ENCODE results near the gene ZCCHC24. TPM values are rescaled to one million over a fixed set of nuclear protein-coding genes. Genes with fewer than 3 reads are reported as not detected.

ZCCHC24 gene
- total and polyA plus RNA-seq, 4 experiments from 2014 or later: 0.30 to 1.9 (median 1.2) TPM

- H3K4me1 Mint-ChIP-seq: peaks cover 9 to 39% (median 20%) of the 10 kb centered on the region in 4 donors
- intact Hi-C loops (cut with micrococcal nuclease): no loop called here
- Histone ChIP-seq H3K9me3 (ENCODE audit: control insufficient read depth in 1 of 2, low read length in 2 of 2) (no peaks in the 10 kb centered on the region), H3K36me3 (ENCODE audit: insufficient read depth, low read length) (peaks cover 51% of the 10 kb centered on the region), H3K27me3 (ENCODE audit: insufficient read depth, low read length) (no peaks in the 10 kb centered on the region), H3K4me1 (ENCODE audit: insufficient read depth, low read length) (peaks cover 14% of the 10 kb centered on the region), H3K27ac (ENCODE audit: low read depth, low read length) (no peak overlapping the region), H3K4me3 (ENCODE audit: low read length in 2 of 2) (no peak overlapping the region)
- H3K27me3 Mint-ChIP-seq: no peaks in the 10 kb centered on the region
- H3K36me3 Mint-ChIP-seq: peaks cover 74 to 75% of the 10 kb centered on the region in 2 donors
- ChIA-PET POLR2A (ENCODE audit: partially characterized antibody) (no interaction called here), CTCF (ENCODE audit: partially characterized antibody) (interaction anchor here (1.0 to 2.3 kb wide), 2 partner anchors 10 to 61 kb away, joined by 3 to 7 read pairs; no protein-coding TSS in a partner anchor)
- no peak for DNase-seq
- no peak overlapping the region for H3K4me3 Mint-ChIP-seq
- no peak overlapping the region for H3K27ac Mint-ChIP-seq
- H3K9me3 Mint-ChIP-seq: no peaks in the 10 kb centered on the region
These were observed 91.7 kb downstream of the ZCCHC24 start for GRCh38 chr10:79353726-79354125.

- Histone ChIP-seq H3K36me3 (ENCODE audit: insufficient read depth, low read length) (peaks cover 55% of the 10 kb centered on the region), H3K9me3 (ENCODE audit: control insufficient read depth in 1 of 2, low read length in 2 of 2) (no peaks in the 10 kb centered on the region), H3K4me1 (ENCODE audit: insufficient read depth, low read length) (peaks cover 21% of the 10 kb centered on the region), H3K27me3 (ENCODE audit: insufficient read depth, low read length) (no peaks in the 10 kb centered on the region), H3K27ac (ENCODE audit: low read depth, low read length) (no peak overlapping the region), H3K4me3 (ENCODE audit: low read length in 2 of 2) (no peak overlapping the region)
- CTCF ChIA-PET (ENCODE audit: partially characterized antibody): interaction anchor here (2.3 kb wide), 1 partner anchor 9 kb away, joined by 7 read pairs; no protein-coding TSS in a partner anchor
- Mint-ChIP-seq H3K9me3 (no peaks in the 10 kb centered on the region), H3K4me1 (peaks cover 14 to 46% (median 26%) of the 10 kb centered on the region in 4 donors), H3K36me3 (peaks cover 71 to 76% of the 10 kb centered on the region in 2 donors), H3K4me3 (no peak overlapping the region), H3K27me3 (no peaks in the 10 kb centered on the region), H3K27ac (no peak overlapping the region)
- no peak for DNase-seq
- POLR2A ChIA-PET (ENCODE audit: partially characterized antibody): interaction anchor here (0.9 kb wide), 1 partner anchor 11 kb away, joined by 3 read pairs; no protein-coding TSS in a partner anchor
- intact Hi-C loops (cut with micrococcal nuclease): no loop called here
These were observed 92.4 kb downstream of the ZCCHC24 start for GRCh38 chr10:79353000-79353406.

- no peak overlapping the region for H3K4me3 Mint-ChIP-seq
- DNase-seq: no peak
- intact Hi-C loops (cut with micrococcal nuclease): no loop called here
- H3K36me3 Mint-ChIP-seq: peaks cover 65 to 76% of the 10 kb centered on the region in 2 donors
- ChIA-PET POLR2A (ENCODE audit: partially characterized antibody) (interaction anchor here (0.9 to 1.6 kb wide), 2 partner anchors 10 to 92 kb away, joined by 3 read pairs; no protein-coding TSS in a partner anchor), CTCF (ENCODE audit: partially characterized antibody) (no interaction called here)
- H3K36me3 ChIP-seq (ENCODE audit: insufficient read depth, low read length): peaks cover 55% of the 10 kb centered on the region
- H3K27ac ChIP-seq (ENCODE audit: low read depth, low read length): no peak overlapping the region
- no peaks in the 10 kb centered on the region for H3K9me3 ChIP-seq (ENCODE audit: control insufficient read depth in 1 of 2, low read length in 2 of 2)
- H3K4me1 ChIP-seq (ENCODE audit: insufficient read depth, low read length): peaks cover 25% of the 10 kb centered on the region
- H3K27me3 Mint-ChIP-seq: no peaks in the 10 kb centered on the region
- H3K27ac Mint-ChIP-seq: no peak overlapping the region
- H3K27me3 ChIP-seq (ENCODE audit: insufficient read depth, low read length): no peaks in the 10 kb centered on the region
- peaks cover 14 to 49% (median 26%) of the 10 kb centered on the region in 4 donors for H3K4me1 Mint-ChIP-seq
- H3K4me3 ChIP-seq (ENCODE audit: low read length in 2 of 2): no peak overlapping the region
- H3K9me3 Mint-ChIP-seq: no peaks in the 10 kb centered on the region
These were observed 93.2 kb downstream of the ZCCHC24 start for GRCh38 chr10:79352035-79352877.

- Histone ChIP-seq H3K4me3 (ENCODE audit: low read length in 2 of 2) (no peak overlapping the region), H3K4me1 (ENCODE audit: insufficient read depth, low read length) (peaks cover 32% of the 10 kb centered on the region), H3K27me3 (ENCODE audit: insufficient read depth, low read length) (no peaks in the 10 kb centered on the region), H3K36me3 (ENCODE audit: insufficient read depth, low read length) (peaks cover 55% of the 10 kb centered on the region), H3K9me3 (ENCODE audit: control insufficient read depth in 1 of 2, low read length in 2 of 2) (no peaks in the 10 kb centered on the region), H3K27ac (ENCODE audit: low read depth, low read length) (no peak overlapping the region)
- no peaks in the 10 kb centered on the region for H3K27me3 Mint-ChIP-seq
- no peak for DNase-seq
- no peaks in the 10 kb centered on the region for H3K9me3 Mint-ChIP-seq
- peaks cover 58 to 71% of the 10 kb centered on the region in 2 donors for H3K36me3 Mint-ChIP-seq
- ChIA-PET POLR2A (ENCODE audit: partially characterized antibody) (interaction anchor here (1.3 to 1.6 kb wide), 2 partner anchors 33 to 93 kb away, joined by 3 read pairs; no protein-coding TSS in a partner anchor), CTCF (ENCODE audit: partially characterized antibody) (no interaction called here)
- H3K4me1 Mint-ChIP-seq: peaks cover 16 to 49% (median 26%) of the 10 kb centered on the region in 4 donors
- intact Hi-C loops (cut with micrococcal nuclease): no loop called here
- H3K27ac Mint-ChIP-seq: peak overlapping the region in 1 of 7 donors; percentile 30
- H3K4me3 Mint-ChIP-seq: no peak overlapping the region
These were observed 94.1 kb downstream of the ZCCHC24 start for GRCh38 chr10:79351332-79351731.

- Histone ChIP-seq H3K36me3 (ENCODE audit: insufficient read depth, low read length) (peaks cover 55% of the 10 kb centered on the region), H3K4me3 (ENCODE audit: low read length in 2 of 2) (no peak overlapping the region), H3K9me3 (ENCODE audit: control insufficient read depth in 1 of 2, low read length in 2 of 2) (no peaks in the 10 kb centered on the region), H3K4me1 (ENCODE audit: insufficient read depth, low read length) (peaks cover 32% of the 10 kb centered on the region), H3K27me3 (ENCODE audit: insufficient read depth, low read length) (no peaks in the 10 kb centered on the region), H3K27ac (ENCODE audit: low read depth, low read length) (no peak overlapping the region)
- Mint-ChIP-seq H3K9me3 (no peaks in the 10 kb centered on the region), H3K4me3 (peak overlapping the region in 1 of 8 donors; percentile 30), H3K36me3 (peaks cover 51 to 63% of the 10 kb centered on the region in 2 donors), H3K27ac (peak overlapping the region in 2 of 7 donors; percentile 13 to 70), H3K4me1 (peaks cover 14 to 46% (median 25%) of the 10 kb centered on the region in 4 donors), H3K27me3 (no peaks in the 10 kb centered on the region)
- no peak for DNase-seq
- intact Hi-C loops (cut with micrococcal nuclease): no loop called here
- POLR2A ChIA-PET (ENCODE audit: partially characterized antibody): interaction anchor here (0.6 to 1.6 kb wide), 3 partner anchors 28 to 94 kb away, joined by 3 read pairs; no protein-coding TSS in a partner anchor
- CTCF ChIA-PET (ENCODE audit: partially characterized antibody): no interaction called here
These were observed 94.8 kb downstream of the ZCCHC24 start for GRCh38 chr10:79350407-79351154.

- H3K27me3 Mint-ChIP-seq: no peaks in the 10 kb centered on the region
- ChIA-PET POLR2A (ENCODE audit: partially characterized antibody) (interaction anchor here (1.3 to 4.2 kb wide), 2 partner anchors 27 to 32 kb away, joined by 3 to 54 read pairs; no protein-coding TSS in a partner anchor), CTCF (ENCODE audit: partially characterized antibody) (interaction anchor here (2.0 to 2.6 kb wide), 2 partner anchors 8 to 23 kb away, joined by 7 to 14 read pairs; no protein-coding TSS in a partner anchor)
- peaks cover 32% of the 10 kb centered on the region for H3K4me1 ChIP-seq (ENCODE audit: insufficient read depth, low read length)
- H3K9me3 ChIP-seq (ENCODE audit: control insufficient read depth in 1 of 2, low read length in 2 of 2): no peaks in the 10 kb centered on the region
- peak overlapping the region; percentile 72 for H3K27ac ChIP-seq (ENCODE audit: low read depth, low read length)
- H3K36me3 Mint-ChIP-seq: peaks cover 45 to 56% of the 10 kb centered on the region in 2 donors
- intact Hi-C loops (cut with micrococcal nuclease): no loop called here
- H3K36me3 ChIP-seq (ENCODE audit: insufficient read depth, low read length): peaks cover 55% of the 10 kb centered on the region
- H3K4me3 Mint-ChIP-seq: peak overlapping the region in 3 of 8 donors; percentile 30 to 57 (median 41)
- no peak for DNase-seq
- no peaks in the 10 kb centered on the region for H3K9me3 Mint-ChIP-seq
- peak overlapping the region in 5 of 7 donors; percentile 29 to 87 (median 70) for H3K27ac Mint-ChIP-seq
- no peaks in the 10 kb centered on the region for H3K27me3 ChIP-seq (ENCODE audit: insufficient read depth, low read length)
- H3K4me3 ChIP-seq (ENCODE audit: low read length in 2 of 2): no peak overlapping the region
- peaks cover 14 to 39% (median 22%) of the 10 kb centered on the region in 4 donors for H3K4me1 Mint-ChIP-seq
These were observed 95.5 kb downstream of the ZCCHC24 start for GRCh38 chr10:79349766-79350406.
